Spinal cord (tissue), 10 donors: ENCODE measurements around the gene SLC25A21. TPM values are rescaled to one million over a fixed set of nuclear protein-coding genes. Genes with fewer than 3 reads are reported as not detected.
A peak's percentile ranks its signal among the peaks of the same experiment; 100 is the strongest.

ENCODE experiments used
- DNase-seq, 6 donors: peaks; one replicate each; pipeline versions ENCODE4 v3.0.0 to v3.0.0-alpha.2; 2013 to 2015; ENCODE audit warnings: low spot score in 6 of 6, low read depth in 4 of 6
- H3K27ac ChIP-seq: one replicate; pipeline ENCODE4 v1.5.1; 2013; ENCODE audit warnings: low read depth, low read length, control low read depth
- H3K27me3 ChIP-seq: one replicate; pipeline ENCODE4 v1.6.1; 2013; ENCODE audit warnings: low read length; ENCODE audit not compliant: control insufficient read depth, insufficient read depth
- H3K36me3 ChIP-seq: one replicate; pipeline ENCODE4 v1.6.1; 2013; ENCODE audit warnings: low read length; ENCODE audit not compliant: control insufficient read depth, insufficient read depth
- H3K4me1 ChIP-seq: one replicate; pipeline ENCODE4 v1.6.1; 2013; ENCODE audit warnings: low read length; ENCODE audit not compliant: control insufficient read depth, insufficient read depth
- H3K4me3 ChIP-seq: one replicate; pipeline ENCODE4 v1.5.1; 2013; ENCODE audit warnings: low read depth, low read length, control low read depth
- H3K9me3 ChIP-seq: one replicate; pipeline ENCODE4 v1.6.1; 2013; ENCODE audit warnings: low read length; ENCODE audit not compliant: control insufficient read depth, insufficient read depth
- WGBS: methylation state at CpG from one replicate; pipeline ENCODE4 v1.1.5; 2013; ENCODE audit warnings: missing lambda C conversion rate; ENCODE audit not compliant: insufficient coverage; 5-methylcytosine and 5-hydroxymethylcytosine counted together
- polyA plus RNA-seq, 2 donors: library from polyadenylated mRNA; unstranded; fragments of 120-200 nt; gene quantifications; one replicate each; pipeline ENCODE4 v1.2.1, GENCODE V29; 2013; ENCODE audit not compliant: insufficient read length in 2 of 2
- total RNA-seq, 2 donors: library from RNA; depleted of rRNA in 1 of 2; stranded (reverse); fragments of 120-200 nt in 1 of 2; fragments of >200 nt in 1 of 2; gene quantifications; one replicate each; pipeline versions ENCODE4 v1.2.3 to v1.2.4, GENCODE V29; 2013 to 2014
- donor health status: healthy.

Gene SLC25A21
- total and polyA plus RNA-seq, 4 donors = 0.99 to 4.5 (median 2.4) TPM

DNA sequence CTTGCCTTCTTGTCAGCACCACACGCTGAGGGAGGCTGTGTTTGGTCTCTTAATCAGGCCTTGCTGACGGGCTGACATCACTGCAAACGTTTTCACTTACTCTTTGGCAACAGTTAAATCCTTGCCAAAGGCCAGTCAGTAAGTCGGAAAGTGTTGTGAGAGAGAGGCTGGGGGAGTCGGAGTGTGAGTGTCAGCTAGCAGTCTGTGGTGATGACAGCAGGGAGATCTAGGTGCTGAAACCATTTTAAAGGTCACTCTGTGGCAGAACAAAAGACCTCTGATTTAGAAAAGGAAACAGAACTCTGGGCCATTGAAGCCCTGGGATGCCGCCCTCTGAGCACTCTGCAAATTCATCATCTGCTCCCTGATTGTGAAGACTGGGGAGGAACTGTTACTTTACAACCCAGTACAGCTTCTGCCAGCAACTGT is 367.3 kb downstream of the SLC25A21 start:
- Histone ChIP-seq H3K27me3 (no peaks in the 10 kb centered on the region), H3K27ac (no peak overlapping the region), H3K4me1 (no peaks in the 10 kb centered on the region), H3K36me3 (no peaks in the 10 kb centered on the region), H3K9me3 (no peaks in the 10 kb centered on the region), H3K4me3 (no peak overlapping the region)
- DNase-seq = peak in 1 of 6 donors; percentile 8
- WGBS = 20% methylated on average over 6 of the region's 6 CpGs

DNA sequence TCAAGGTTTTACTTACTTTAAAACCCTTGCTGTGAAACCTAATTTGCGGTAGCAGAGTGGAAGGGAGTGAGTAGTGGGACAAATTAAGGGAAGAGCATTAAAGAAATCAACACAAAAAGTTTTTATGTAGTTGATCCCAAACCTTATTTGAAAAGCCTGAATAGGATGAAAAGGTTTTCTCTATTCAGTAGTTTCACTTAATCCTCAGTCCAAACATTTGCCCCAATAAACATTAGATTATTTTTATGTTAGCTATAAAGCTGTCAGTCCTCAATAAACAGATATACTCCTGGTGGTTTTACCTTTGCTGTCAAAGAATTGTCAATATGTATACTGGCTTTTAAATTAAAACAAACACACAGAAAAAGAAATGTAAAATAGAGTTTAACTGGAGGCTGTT is 374.8 kb downstream of the SLC25A21 start:
- no peak overlapping the region for H3K4me3 ChIP-seq
- no CpG with 5 or more reads among the region's 1 CpG for WGBS
- H3K4me1 ChIP-seq = no peaks in the 10 kb centered on the region
- no peak overlapping the region for H3K27ac ChIP-seq
- H3K36me3 ChIP-seq = no peaks in the 10 kb centered on the region
- no peak for DNase-seq
- no peaks in the 10 kb centered on the region for H3K9me3 ChIP-seq
- no peaks in the 10 kb centered on the region for H3K27me3 ChIP-seq

GRCh38 chr14:36791402-36791801 is 381.0 kb downstream of the SLC25A21 start:
- no peaks in the 10 kb centered on the region for H3K27me3 ChIP-seq
- no peaks in the 10 kb centered on the region for H3K4me1 ChIP-seq
- H3K9me3 ChIP-seq = no peaks in the 10 kb centered on the region
- H3K36me3 ChIP-seq = no peaks in the 10 kb centered on the region
- no CpG with 5 or more reads among the region's 1 CpG for WGBS
- no peak for DNase-seq
- H3K4me3 ChIP-seq = no peak overlapping the region
- H3K27ac ChIP-seq = no peak overlapping the region

DNA sequence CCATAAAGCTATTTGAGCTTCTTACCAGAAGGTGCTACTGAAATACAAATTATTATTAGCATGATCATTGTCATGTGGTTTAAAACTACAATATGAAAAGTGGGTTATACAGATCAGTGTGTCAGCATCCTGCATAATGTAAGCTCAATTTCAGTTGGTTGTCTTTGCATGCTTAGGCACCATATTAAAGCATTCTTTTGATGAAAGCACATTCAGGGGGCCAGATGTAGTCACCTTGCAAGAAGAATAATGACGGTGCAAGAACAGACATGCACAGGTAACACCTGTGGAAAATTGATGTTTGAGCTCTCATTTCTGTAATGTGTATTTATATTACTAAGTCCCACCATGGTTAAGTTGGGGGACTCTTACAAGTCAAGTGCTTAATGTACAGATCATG is 386.9 kb downstream of the SLC25A21 start:
- DNase-seq = no peak
- H3K4me3 ChIP-seq = no peak overlapping the region
- no peaks in the 10 kb centered on the region for H3K27me3 ChIP-seq
- no peak overlapping the region for H3K27ac ChIP-seq
- no peaks in the 10 kb centered on the region for H3K9me3 ChIP-seq
- no CpG with 5 or more reads among the region's 1 CpG for WGBS
- H3K36me3 ChIP-seq = no peaks in the 10 kb centered on the region
- no peaks in the 10 kb centered on the region for H3K4me1 ChIP-seq

- WGBS = no CpG with 5 or more reads among the region's 1 CpG
- DNase-seq = no peak
- no peaks in the 10 kb centered on the region for H3K9me3 ChIP-seq
- no peaks in the 10 kb centered on the region for H3K27me3 ChIP-seq
- no peaks in the 10 kb centered on the region for H3K4me1 ChIP-seq
- H3K36me3 ChIP-seq = no peaks in the 10 kb centered on the region
- H3K4me3 ChIP-seq = no peak overlapping the region
- H3K27ac ChIP-seq = no peak overlapping the region
Observed at GRCh38 chr14:36784541-36784940, 387.9 kb downstream of the SLC25A21 start.

GRCh38 chr14:36781897-36782296 is 390.5 kb downstream of the SLC25A21 start:
- H3K27me3 ChIP-seq = no peaks in the 10 kb centered on the region
- no peak overlapping the region for H3K27ac ChIP-seq
- DNase-seq = no peak
- no peaks in the 10 kb centered on the region for H3K9me3 ChIP-seq
- no peaks in the 10 kb centered on the region for H3K36me3 ChIP-seq
- H3K4me3 ChIP-seq = no peak overlapping the region
- H3K4me1 ChIP-seq = no peaks in the 10 kb centered on the region
- WGBS = no CpG with 5 or more reads among the region's 2 CpGs

GRCh38 chr14:36773558-36773957 is 398.8 kb downstream of the SLC25A21 start:
- WGBS = no CpG with 5 or more reads among the region's 3 CpGs
- no peaks in the 10 kb centered on the region for H3K36me3 ChIP-seq
- H3K27me3 ChIP-seq = no peaks in the 10 kb centered on the region
- H3K9me3 ChIP-seq = no peaks in the 10 kb centered on the region
- no peak for DNase-seq
- no peak overlapping the region for H3K27ac ChIP-seq
- H3K4me3 ChIP-seq = no peak overlapping the region
- H3K4me1 ChIP-seq = no peaks in the 10 kb centered on the region

GRCh38 chr14:36773136-36773540 is 399.3 kb downstream of the SLC25A21 start:
- H3K9me3 ChIP-seq = no peaks in the 10 kb centered on the region
- H3K27ac ChIP-seq = no peak overlapping the region
- H3K4me3 ChIP-seq = no peak overlapping the region
- no peaks in the 10 kb centered on the region for H3K36me3 ChIP-seq
- H3K27me3 ChIP-seq = no peaks in the 10 kb centered on the region
- no CpG with 5 or more reads among the region's 3 CpGs for WGBS
- no peak for DNase-seq
- H3K4me1 ChIP-seq = no peaks in the 10 kb centered on the region

DNA sequence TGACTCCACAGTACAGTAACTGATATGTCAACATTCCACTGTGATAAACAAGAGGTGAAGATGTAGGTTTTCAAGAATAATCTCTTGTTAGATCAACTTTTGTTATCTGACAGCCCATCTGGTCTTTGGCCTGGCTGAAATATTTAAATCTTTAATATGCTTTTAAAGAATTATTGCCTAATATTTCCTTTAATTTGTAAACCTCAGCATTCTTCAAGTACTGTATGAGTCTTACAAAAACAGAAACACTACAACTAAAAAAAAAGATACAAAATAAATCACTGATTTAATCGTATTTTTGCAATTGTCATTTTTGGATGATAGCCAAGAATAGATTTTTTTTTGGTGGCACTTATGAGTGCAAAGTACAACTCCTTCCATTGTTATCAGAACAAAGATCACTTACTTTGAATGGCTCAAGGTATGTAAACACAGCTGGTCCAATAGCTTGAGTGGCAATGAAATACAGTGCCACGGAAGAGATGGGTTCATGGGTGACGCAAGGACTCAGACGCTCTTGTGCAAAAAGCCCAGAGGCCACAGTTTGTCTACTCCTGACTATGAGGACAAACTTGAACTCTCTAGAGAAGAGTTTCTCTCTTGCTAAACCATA is 401.3 kb downstream of the SLC25A21 start:
- H3K36me3 ChIP-seq = no peaks in the 10 kb centered on the region
- no peak for DNase-seq
- H3K27me3 ChIP-seq = no peaks in the 10 kb centered on the region
- no peak overlapping the region for H3K27ac ChIP-seq
- no peak overlapping the region for H3K4me3 ChIP-seq
- H3K9me3 ChIP-seq = no peaks in the 10 kb centered on the region
- WGBS = 67% methylated on average over 2 of the region's 4 CpGs
- H3K4me1 ChIP-seq = no peaks in the 10 kb centered on the region

GRCh38 chr14:36768638-36769337 is 403.6 kb downstream of the SLC25A21 start:
- H3K9me3 ChIP-seq = no peaks in the 10 kb centered on the region
- WGBS = 100% methylated on average over 1 of the region's 4 CpGs
- H3K4me1 ChIP-seq = no peaks in the 10 kb centered on the region
- H3K27me3 ChIP-seq = no peaks in the 10 kb centered on the region
- no peak for DNase-seq
- no peak overlapping the region for H3K4me3 ChIP-seq
- no peaks in the 10 kb centered on the region for H3K36me3 ChIP-seq
- H3K27ac ChIP-seq = no peak overlapping the region
